Sigmoid colon (tissue), 7 donors: ENCODE data around the gene OR5K1. TPM values are rescaled to one million over a fixed set of nuclear protein-coding genes. Genes with fewer than 3 reads are reported as not detected.

Experiments
- DNase-seq: peaks from one replicate; pipeline ENCODE4 v3.0.0-alpha.2; 2019
- H3K27ac ChIP-seq, 4 donors: fragments of 200-600 bp; sonication (generic); one replicate each; pipeline ENCODE4 v1.5.1; 2016 to 2019; ENCODE audit warnings: mild to moderate bottlenecking in 1 of 4
- H3K27me3 ChIP-seq, 3 donors: fragments of 200-600 bp; sonication (generic); one replicate each; pipeline ENCODE4 v1.5.1; 2019; ENCODE audit warnings: mild to moderate bottlenecking in 1 of 3
- H3K36me3 ChIP-seq, 4 donors: fragments of 200-600 bp; sonication (generic); one replicate each; pipeline ENCODE4 v1.5.1; 2016 to 2019
- H3K4me1 ChIP-seq, 4 donors: fragments of 200-600 bp; sonication (generic); one replicate each; pipeline ENCODE4 v1.5.1; 2017 to 2019
- H3K4me3 ChIP-seq, 4 donors: fragments of 200-600 bp; sonication (generic); one replicate each; pipeline ENCODE4 v1.5.1; 2017 to 2019; ENCODE audit warnings: mild to moderate bottlenecking in 2 of 4, moderate library complexity in 1 of 4
- H3K9me3 ChIP-seq, 4 donors: fragments of 200-600 bp in 3 of 4; sonication (generic) in 3 of 4; one replicate each; pipeline versions ENCODE4 v1.5.1 to v1.6.1; 2013 to 2019
- EP300 ChIP-seq, 4 donors: sonication (generic); formaldehyde crosslinking; IDR thresholded peaks; one replicate each; pipeline ENCODE4 v1.6.1; 2017; ENCODE audit warnings: antibody characterized with exemption in 4 of 4
- POLR2A ChIP-seq, 2 donors: fragments of 450-650 bp; IDR thresholded peaks; one replicate each; pipeline ENCODE4 v1.6.1; 2016; ENCODE audit warnings: antibody characterized with exemption in 2 of 2, mild to moderate bottlenecking in 2 of 2, moderate library complexity in 2 of 2
- POLR2AphosphoS5 ChIP-seq, 4 donors: sonication (generic); formaldehyde crosslinking; IDR thresholded peaks; one replicate each; pipeline ENCODE4 v1.6.1; 2017; ENCODE audit warnings: antibody characterized with exemption in 4 of 4
- WGBS, 2 donors: extraction: QIAGEN DNeasy Blood & Tissue Kit; methylation state at CpG; one replicate each; pipeline ENCODE4 v1.1.7; 2013; 5-methylcytosine and 5-hydroxymethylcytosine counted together
- intact Hi-C: fragments of 100-400 bp; cut with DNase I; formaldehyde crosslinking; loops from one replicate; pipeline ENCODE4 v1.15.1; 2023
- polyA plus RNA-seq, 3 donors: library from polyadenylated mRNA; stranded (reverse); fragments of 200-250 nt; gene quantifications; one replicate each; pipeline ENCODE4 v1.2.3, GENCODE V29; 2013
- total RNA-seq, 4 donors: library from RNA; depleted of rRNA; stranded (reverse); fragments of >200 nt; gene quantifications; one replicate each; pipeline ENCODE4 v1.1.0, GENCODE V29; 2016
- TF ChIP-seq, protein P1 (sequence below), 4 experiments: fragments of 450-650 bp in 3 of 4; fragments of 200-600 bp in 1 of 4; IDR thresholded peaks; one replicate each; pipeline ENCODE4 v1.5.1; 2016 to 2019; ENCODE audit warnings: antibody characterized with exemption in 4 of 4, mild to moderate bottlenecking in 3 of 4, moderate library complexity in 2 of 4
- donor health status: healthy with polysubstance abuse.
- donor health status: Bipolar disorder and iron deficiency.
- donor health status: healthy.

OR5K1 gene
- total and polyA plus RNA-seq, 7 donors: not detected

DNA sequence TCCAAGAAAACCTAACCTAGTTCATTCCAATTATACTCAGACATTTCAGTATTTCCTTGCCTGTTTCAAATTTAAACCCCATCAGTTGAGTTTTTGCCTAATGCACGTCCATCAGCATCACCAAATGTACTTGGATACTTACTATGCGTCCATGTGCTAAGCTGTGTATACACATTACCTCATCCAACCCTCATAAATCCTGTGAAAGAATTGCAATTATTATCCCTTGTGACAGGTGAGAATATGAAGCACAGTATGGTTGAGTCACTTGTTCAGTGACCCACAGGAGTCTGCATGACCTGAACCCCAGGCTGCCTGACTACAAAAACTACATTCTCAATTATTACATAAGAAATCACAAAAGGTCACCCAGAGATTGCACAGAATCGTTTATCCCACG is 37.0 kb downstream of the OR5K1 start:
- no peaks in the 10 kb centered on the region for H3K4me1 ChIP-seq
- WGBS, 2 donors: 63 to 77% methylated on average over 4 of the region's 4 CpGs
- TF ChIP-seq EP300 (IDR thresholded peaks at IDR 0.05): no peak
- no peak for TF ChIP-seq POLR2A (IDR thresholded peaks at IDR 0.05)
- TF ChIP-seq, protein P1, sequence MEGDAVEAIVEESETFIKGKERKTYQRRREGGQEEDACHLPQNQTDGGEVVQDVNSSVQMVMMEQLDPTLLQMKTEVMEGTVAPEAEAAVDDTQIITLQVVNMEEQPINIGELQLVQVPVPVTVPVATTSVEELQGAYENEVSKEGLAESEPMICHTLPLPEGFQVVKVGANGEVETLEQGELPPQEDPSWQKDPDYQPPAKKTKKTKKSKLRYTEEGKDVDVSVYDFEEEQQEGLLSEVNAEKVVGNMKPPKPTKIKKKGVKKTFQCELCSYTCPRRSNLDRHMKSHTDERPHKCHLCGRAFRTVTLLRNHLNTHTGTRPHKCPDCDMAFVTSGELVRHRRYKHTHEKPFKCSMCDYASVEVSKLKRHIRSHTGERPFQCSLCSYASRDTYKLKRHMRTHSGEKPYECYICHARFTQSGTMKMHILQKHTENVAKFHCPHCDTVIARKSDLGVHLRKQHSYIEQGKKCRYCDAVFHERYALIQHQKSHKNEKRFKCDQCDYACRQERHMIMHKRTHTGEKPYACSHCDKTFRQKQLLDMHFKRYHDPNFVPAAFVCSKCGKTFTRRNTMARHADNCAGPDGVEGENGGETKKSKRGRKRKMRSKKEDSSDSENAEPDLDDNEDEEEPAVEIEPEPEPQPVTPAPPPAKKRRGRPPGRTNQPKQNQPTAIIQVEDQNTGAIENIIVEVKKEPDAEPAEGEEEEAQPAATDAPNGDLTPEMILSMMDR (IDR thresholded peaks at IDR 0.05): no peak
- intact Hi-C loops: no loop called here
- H3K27ac ChIP-seq: no peak overlapping the region
- no peaks in the 10 kb centered on the region for H3K9me3 ChIP-seq
- no peak overlapping the region for H3K4me3 ChIP-seq
- no peak for DNase-seq
- H3K27me3 ChIP-seq: no peaks in the 10 kb centered on the region
- no peaks in the 10 kb centered on the region for H3K36me3 ChIP-seq

GRCh38 chr3:98501270-98501669 is 38.3 kb downstream of the OR5K1 start:
- Histone ChIP-seq H3K36me3 (no peaks in the 10 kb centered on the region), H3K27ac (no peak overlapping the region), H3K27me3 (no peaks in the 10 kb centered on the region), H3K9me3 (no peaks in the 10 kb centered on the region), H3K4me3 (no peak overlapping the region), H3K4me1 (no peaks in the 10 kb centered on the region)
- 90 to 92% methylated on average over 4 of the region's 4 CpGs for WGBS, 2 donors
- DNase-seq: no peak
- TF ChIP-seq POLR2A (IDR thresholded peaks at IDR 0.05) (no peak), POLR2AphosphoS5 (IDR thresholded peaks at IDR 0.05) (no peak), EP300 (IDR thresholded peaks at IDR 0.05) (no peak)
- TF ChIP-seq, protein P1 (IDR thresholded peaks at IDR 0.05): no peak
- intact Hi-C loops: no loop called here

- intact Hi-C loops: no loop called here
- H3K36me3 ChIP-seq: no peaks in the 10 kb centered on the region
- no peaks in the 10 kb centered on the region for H3K9me3 ChIP-seq
- 94 to 95% methylated on average over 5 of the region's 5 CpGs for WGBS, 2 donors
- DNase-seq: no peak
- no peak overlapping the region for H3K27ac ChIP-seq
- no peak overlapping the region for H3K4me3 ChIP-seq
- H3K27me3 ChIP-seq: no peaks in the 10 kb centered on the region
- no peaks in the 10 kb centered on the region for H3K4me1 ChIP-seq
- no peak for TF ChIP-seq POLR2A (IDR thresholded peaks at IDR 0.05)
- TF ChIP-seq POLR2AphosphoS5 (IDR thresholded peaks at IDR 0.05): no peak
- TF ChIP-seq EP300 (IDR thresholded peaks at IDR 0.05): no peak
- TF ChIP-seq, protein P1 (IDR thresholded peaks at IDR 0.05): no peak
Measured at GRCh38 chr3:98501863-98502576, 39.0 kb downstream of the OR5K1 start.

- TF ChIP-seq POLR2AphosphoS5 (IDR thresholded peaks at IDR 0.05): no peak
- TF ChIP-seq, protein P1 (IDR thresholded peaks at IDR 0.05): no peak
- TF ChIP-seq EP300 (IDR thresholded peaks at IDR 0.05): no peak
- TF ChIP-seq POLR2A (IDR thresholded peaks at IDR 0.05): no peak
- H3K4me3 ChIP-seq: no peak overlapping the region
- DNase-seq: no peak
- no peaks in the 10 kb centered on the region for H3K36me3 ChIP-seq
- 61 to 70% methylated on average over 4 of the region's 4 CpGs for WGBS, 2 donors
- intact Hi-C loops: no loop called here
- no peak overlapping the region for H3K27ac ChIP-seq
- H3K4me1 ChIP-seq: no peaks in the 10 kb centered on the region
- no peaks in the 10 kb centered on the region for H3K9me3 ChIP-seq
- no peaks in the 10 kb centered on the region for H3K27me3 ChIP-seq
Measured at GRCh38 chr3:98504539-98504938, 41.5 kb downstream of the OR5K1 start.

GRCh38 chr3:98508582-98508981 is 45.6 kb downstream of the OR5K1 start:
- intact Hi-C loops: no loop called here
- peaks cover 0 to 23% (median 0%) of the 10 kb centered on the region in 4 donors for H3K36me3 ChIP-seq
- no peak for DNase-seq
- TF ChIP-seq POLR2AphosphoS5 (IDR thresholded peaks at IDR 0.05): no peak
- TF ChIP-seq, protein P1 (IDR thresholded peaks at IDR 0.05): no peak
- no peak for TF ChIP-seq EP300 (IDR thresholded peaks at IDR 0.05)
- no peak for TF ChIP-seq POLR2A (IDR thresholded peaks at IDR 0.05)
- no peaks in the 10 kb centered on the region for H3K9me3 ChIP-seq
- no peaks in the 10 kb centered on the region for H3K4me1 ChIP-seq
- H3K27me3 ChIP-seq: no peaks in the 10 kb centered on the region
- H3K4me3 ChIP-seq: no peak overlapping the region
- WGBS, 2 donors: 92 to 95% methylated on average over 2 of the region's 2 CpGs
- H3K27ac ChIP-seq: no peak overlapping the region
